B cell (primary cell): ENCODE data around the gene TK2. TPM values are rescaled to one million over a fixed set of nuclear protein-coding genes. Genes with fewer than 3 reads are reported as not detected.

Experiments used
- ATAC-seq: fragments of 200-7000 bp; cut with Tn5 transposase; one replicate; pipeline ENCODE4 v1.10.0; 2021; ENCODE audit warnings: low read depth, mild to moderate bottlenecking, moderate number of reproducible peaks, moderate library complexity
- CTCF ChIA-PET: fragments of 350-600 bp; sonication (Branson Sonifier 250); formaldehyde crosslinking; loops from one replicate; lab custom pipeline; 2021; ENCODE audit warnings: antibody characterized with exemption, inconsistent platforms; lab: Charles Lee
- POLR2A ChIA-PET: fragments of 350-600 bp; sonication (Branson Sonifier 250); formaldehyde crosslinking; loops from one replicate; lab custom pipeline; 2021; ENCODE audit warnings: antibody characterized with exemption; lab: Charles Lee
- DNase-seq: peaks from one replicate; pipeline ENCODE4 v3.0.0; 2013
- H2AFZ ChIP-seq: 2 replicates; pipeline ENCODE4 v1.6.1; 2012; ENCODE audit warnings: mild to moderate bottlenecking, low read depth, low read length; ENCODE audit not compliant: insufficient read depth, poor library complexity, severe bottlenecking
- H3K27ac ChIP-seq, 2 donors: 1 replicate in 1 of 2; 2 replicates in 1 of 2; pipeline ENCODE4 v1.5.1; 2012 to 2013; ENCODE audit warnings: low read length in 2 of 2, mild to moderate bottlenecking in 2 of 2, moderate library complexity in 1 of 2
- H3K27me3 ChIP-seq, 4 experiments: fragments of 200-600 bp in 1 of 4; sonication (generic) in 1 of 4; replicated peaks in 1 of 4; 1 replicate in 2 of 4; 2 replicates in 2 of 4; pipeline versions ENCODE4 v1.6.1 to v1.7.0; 2013 to 2016; ENCODE audit warnings: low read length in 3 of 4, mild to moderate bottlenecking in 2 of 4, mixed read lengths in 1 of 4, moderate library complexity in 1 of 4; ENCODE audit not compliant: insufficient read depth in 4 of 4, control insufficient read depth in 3 of 4; ENCODE audit errors: control extremely low read depth in 1 of 4
- H3K36me3 ChIP-seq, 2 experiments: replicated peaks in 1 of 2; 1 replicate in 1 of 2; 2 replicates in 1 of 2; pipeline versions ENCODE4 v1.6.1 to v1.7.1; 2013; ENCODE audit warnings: low read length in 1 of 2; ENCODE audit not compliant: insufficient read depth in 2 of 2, control insufficient read depth in 1 of 2; ENCODE audit errors: control extremely low read depth in 1 of 2, extremely low read depth in 1 of 2
- H3K4me1 ChIP-seq, 2 donors: fragments of 200-600 bp in 1 of 2; sonication (generic) in 1 of 2; 1 replicate in 1 of 2; 2 replicates in 1 of 2; pipeline versions ENCODE4 v1.5.1 to v1.6.1; 2013 to 2017; ENCODE audit warnings: low read length in 2 of 2; ENCODE audit not compliant: control insufficient read depth in 2 of 2, insufficient read depth in 2 of 2
- H3K4me2 ChIP-seq: replicated peaks from 2 replicates; pipeline ENCODE3; 2012; ENCODE audit warnings: mild to moderate bottlenecking, low read depth, low read length; ENCODE audit not compliant: poor library complexity, severe bottlenecking
- H3K4me3 ChIP-seq, 5 experiments: fragments of 200-600 bp in 1 of 5; sonication (generic) in 1 of 5; 1 replicate in 3 of 5; 2 replicates in 2 of 5; pipeline versions ENCODE4 v1.5.1 to v1.7.0; 2011 to 2016; ENCODE audit warnings: low read length in 4 of 5, mild to moderate bottlenecking in 4 of 5, low read depth in 2 of 5, control low read depth in 1 of 5, moderate library complexity in 1 of 5; ENCODE audit not compliant: insufficient read depth in 1 of 5; ENCODE audit errors: control extremely low read depth in 1 of 5, extremely low read depth in 1 of 5
- H3K79me2 ChIP-seq: fragments of 200-600 bp; sonication (generic); one replicate; pipeline ENCODE4 v1.6.0; 2016; ENCODE audit warnings: low read length; ENCODE audit not compliant: control insufficient read depth, insufficient read depth
- H3K9ac ChIP-seq: fragments of 200-600 bp; sonication (generic); 2 replicates; pipeline ENCODE4 v1.6.1; 2017; ENCODE audit warnings: mild to moderate bottlenecking, low read length, moderate library complexity
- H3K9me3 ChIP-seq, 3 donors: one replicate each; pipeline versions ENCODE4 v1.6.1 to v1.7.1; 2013; ENCODE audit warnings: low read length in 2 of 3; ENCODE audit not compliant: control insufficient read depth in 2 of 3, insufficient read depth in 1 of 3; ENCODE audit errors: control extremely low read depth in 1 of 3
- H4K20me1 ChIP-seq: 2 replicates; pipeline ENCODE4 v1.6.0; 2012; ENCODE audit warnings: mild to moderate bottlenecking, low read length; ENCODE audit not compliant: insufficient read depth, control insufficient read depth, poor library complexity, severe bottlenecking
- H3K27ac Mint-ChIP-seq: one replicate; pipeline ENCODE4 v1.8.0; 2021; ENCODE audit warnings: mixed read lengths
- H3K27me3 Mint-ChIP-seq: one replicate; pipeline ENCODE4 v1.8.0; 2021; ENCODE audit warnings: mixed read lengths
- H3K4me1 Mint-ChIP-seq: one replicate; pipeline ENCODE4 v1.8.0; 2021; ENCODE audit warnings: mixed read lengths
- H3K4me3 Mint-ChIP-seq: one replicate; pipeline ENCODE4 v1.8.0; 2021; ENCODE audit warnings: mixed read lengths
- H3K9me3 Mint-ChIP-seq: one replicate; pipeline ENCODE4 v1.8.0; 2022; ENCODE audit warnings: mixed read lengths; ENCODE audit not compliant: insufficient read depth
- EZH2 ChIP-seq: IDR thresholded peaks from 2 replicates; pipeline ENCODE4 v1.6.1; 2012; ENCODE audit warnings: borderline replicate concordance, low read depth, mild to moderate bottlenecking, moderate library complexity, low read length; ENCODE audit not compliant: insufficient read depth, poor library complexity, severe bottlenecking
- WGBS: methylation state at CpG from one replicate; pipeline ENCODE4 v1.1.5; 2013; ENCODE audit warnings: missing lambda C conversion rate; ENCODE audit not compliant: insufficient coverage; 5-methylcytosine and 5-hydroxymethylcytosine counted together
- intact Hi-C: fragments of 100-400 bp; cut with micrococcal nuclease; formaldehyde crosslinking; loops from one replicate; pipeline ENCODE4 v1.10.0; 2022
- polyA plus RNA-seq: library from polyadenylated mRNA; depleted of rRNA; stranded (reverse); fragments of >200 nt; gene quantifications from 2 replicates; pipeline ENCODE4 v1.2.3, GENCODE V29; 2012
- total RNA-seq, 2 donors: library from RNA; stranded (reverse); fragments of 120-200 nt in 1 of 2; gene quantifications; 1 replicate in 1 of 2; 2 replicates in 1 of 2; pipeline versions ENCODE4 v1.2.3 to v1.2.4, GENCODE V29; 2013 to 2022
- TF ChIP-seq, protein P1 (sequence below): fragments of 200-600 bp; IDR thresholded peaks from one replicate; pipeline ENCODE4 v1.8.0; 2022; ENCODE audit warnings: antibody characterized with exemption, mild to moderate bottlenecking

The TK2 gene
- total and polyA plus RNA-seq, 2 donors (not counting 1 experiment from before 2014, with no cell fraction given) = 2.9 to 9.7 TPM

DNA sequence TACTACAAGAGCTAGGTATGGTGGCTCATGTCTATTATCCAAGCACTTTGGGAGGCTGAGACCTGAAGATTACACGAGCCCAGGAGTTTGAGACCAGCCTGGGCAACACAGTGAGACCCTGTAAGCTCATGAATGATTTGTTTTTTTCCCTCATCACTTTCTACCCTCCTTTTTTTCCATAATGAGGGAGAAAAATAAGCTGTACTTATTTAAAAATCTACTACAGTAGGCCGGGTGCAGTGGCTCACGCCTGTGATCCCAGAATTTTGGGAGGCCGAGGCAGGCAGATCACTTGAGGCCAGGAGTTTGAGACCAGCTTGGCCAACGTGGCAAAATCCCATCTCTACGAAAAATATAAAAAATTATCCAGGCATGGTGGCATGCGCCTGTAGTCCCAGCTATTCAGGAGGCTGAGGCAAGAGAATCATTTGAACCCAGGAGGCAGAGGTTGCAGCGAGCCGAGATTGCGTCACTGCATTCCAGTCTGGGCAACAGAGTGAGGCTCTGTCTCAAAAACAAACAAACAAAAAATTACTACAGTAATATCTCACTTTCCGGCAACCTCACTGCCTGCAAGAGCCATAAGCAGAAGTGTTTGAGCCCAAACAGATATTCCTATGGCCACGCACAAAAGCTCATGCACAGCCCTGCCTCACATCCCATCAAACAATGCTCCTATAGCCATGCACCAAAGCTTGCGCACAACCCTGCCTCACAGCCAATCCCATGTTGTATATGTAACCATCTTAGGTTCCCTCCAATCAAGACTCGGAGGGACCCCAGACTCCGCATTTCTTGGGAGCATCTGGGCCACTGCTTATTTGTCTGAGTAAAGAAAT, 37.4 kb downstream of the TK2 start:
- ChIA-PET CTCF (interaction anchor here (0.6 to 3.1 kb wide), 28 partner anchors 9 to 355 kb away, joined by 3 to 26 read pairs (median 4); partner anchors contain the start of genes CKLF, CMTM3 and TK2), POLR2A (interaction anchor here (1.5 kb wide), 1 partner anchor 40 kb away, joined by 5 read pairs; the partner anchor contains the start of gene CKLF)
- Histone ChIP-seq H3K27ac (no peak overlapping the region), H3K9ac (no peak overlapping the region), H2AFZ (no peak overlapping the region), H3K79me2 (peaks cover 6% of the 10 kb centered on the region), H3K4me1 (peaks cover 21 to 35% of the 10 kb centered on the region in 2 donors), H3K36me3 (no peaks in the 10 kb centered on the region), H3K27me3 (peaks cover 0 to 3% (median 0%) of the 10 kb centered on the region in 4 experiments), H3K4me3 (no peak overlapping the region), H3K9me3 (no peaks in the 10 kb centered on the region), H3K4me2 (no peak overlapping the region), H4K20me1 (peaks cover 12% of the 10 kb centered on the region)
- Mint-ChIP-seq H3K4me3 (no peak overlapping the region), H3K27ac (no peak overlapping the region), H3K9me3 (no peaks in the 10 kb centered on the region), H3K4me1 (peaks cover 48% of the 10 kb centered on the region), H3K27me3 (peaks cover 3% of the 10 kb centered on the region)
- ATAC-seq (no peak), DNase-seq (no peak)
- TF ChIP-seq, protein P1, sequence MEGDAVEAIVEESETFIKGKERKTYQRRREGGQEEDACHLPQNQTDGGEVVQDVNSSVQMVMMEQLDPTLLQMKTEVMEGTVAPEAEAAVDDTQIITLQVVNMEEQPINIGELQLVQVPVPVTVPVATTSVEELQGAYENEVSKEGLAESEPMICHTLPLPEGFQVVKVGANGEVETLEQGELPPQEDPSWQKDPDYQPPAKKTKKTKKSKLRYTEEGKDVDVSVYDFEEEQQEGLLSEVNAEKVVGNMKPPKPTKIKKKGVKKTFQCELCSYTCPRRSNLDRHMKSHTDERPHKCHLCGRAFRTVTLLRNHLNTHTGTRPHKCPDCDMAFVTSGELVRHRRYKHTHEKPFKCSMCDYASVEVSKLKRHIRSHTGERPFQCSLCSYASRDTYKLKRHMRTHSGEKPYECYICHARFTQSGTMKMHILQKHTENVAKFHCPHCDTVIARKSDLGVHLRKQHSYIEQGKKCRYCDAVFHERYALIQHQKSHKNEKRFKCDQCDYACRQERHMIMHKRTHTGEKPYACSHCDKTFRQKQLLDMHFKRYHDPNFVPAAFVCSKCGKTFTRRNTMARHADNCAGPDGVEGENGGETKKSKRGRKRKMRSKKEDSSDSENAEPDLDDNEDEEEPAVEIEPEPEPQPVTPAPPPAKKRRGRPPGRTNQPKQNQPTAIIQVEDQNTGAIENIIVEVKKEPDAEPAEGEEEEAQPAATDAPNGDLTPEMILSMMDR = no peak
- no peak for TF ChIP-seq EZH2
- intact Hi-C loops = loop anchor here (1.0 kb wide), 1 partner anchor 77 kb away; no protein-coding TSS in a partner anchor
- WGBS = 98% methylated on average over 12 of the region's 15 CpGs
